Lower leg skin (tissue), 4 donors: ENCODE results near the gene PPARG. TPM values are rescaled to one million over a fixed set of nuclear protein-coding genes. Genes with fewer than 3 reads are reported as not detected.

Source experiments
- DNase-seq, 2 donors: peaks; one replicate each; pipeline ENCODE4 v3.0.0-alpha.2; 2019; ENCODE audit warnings: low spot score in 2 of 2
- H3K4me3 ChIP-seq: fragments of 200-600 bp; sonication (generic); 2 replicates; pipeline ENCODE4 v1.5.1; 2017; ENCODE audit warnings: mild to moderate bottlenecking, low read depth; ENCODE audit not compliant: poor library complexity, severe bottlenecking
- CTCF ChIP-seq, 3 donors: fragments of 450-650 bp; IDR thresholded peaks; one replicate each; pipeline ENCODE4 v1.5.1; 2016; ENCODE audit warnings: antibody characterized with exemption in 3 of 3, mild to moderate bottlenecking in 3 of 3, moderate library complexity in 2 of 3
- POLR2A ChIP-seq, 2 donors: fragments of 450-650 bp; IDR thresholded peaks; one replicate each; pipeline ENCODE4 v1.6.1; 2016 to 2017; ENCODE audit warnings: antibody characterized with exemption in 2 of 2, mild to moderate bottlenecking in 1 of 2, moderate library complexity in 1 of 2
- WGBS, 2 donors: methylation state at CpG; one replicate each; pipeline ENCODE4 v1.1.5; 2018; 5-methylcytosine and 5-hydroxymethylcytosine counted together
- intact Hi-C: fragments of 100-400 bp; cut with DNase I; formaldehyde crosslinking; loops from one replicate; pipeline ENCODE4 v1.15.0; 2023; ENCODE audit warnings: low total_unique reads
- total RNA-seq, 4 donors: library from RNA; depleted of rRNA; stranded (reverse); fragments of >200 nt; gene quantifications; one replicate each; pipeline ENCODE4 v1.1.0, GENCODE V29; 2016

PPARG gene
- total RNA-seq, 4 donors from 2014 or later = 8.4 to 14.1 (median 9.8) TPM

GRCh38 chr3:12301031-12301430 lies 12.2 kb downstream of the PPARG start:
- DNase-seq = no peak
- TF ChIP-seq CTCF (IDR thresholded peaks at IDR 0.05) = no peak
- no peak for TF ChIP-seq POLR2A (IDR thresholded peaks at IDR 0.05)
- 60 to 66% methylated on average over 2 of the region's 2 CpGs for WGBS, 2 donors
- intact Hi-C loops = no loop called here
- no peak overlapping the region for H3K4me3 ChIP-seq

GRCh38 chr3:12301513-12301912 lies 12.6 kb downstream of the PPARG start:
- TF ChIP-seq CTCF (IDR thresholded peaks at IDR 0.05) (no peak), POLR2A (IDR thresholded peaks at IDR 0.05) (no peak)
- intact Hi-C loops = no loop called here
- no peak for DNase-seq
- 67 to 75% methylated on average over 1 of the region's 1 CpG for WGBS, 2 donors
- no peak overlapping the region for H3K4me3 ChIP-seq

- H3K4me3 ChIP-seq = no peak overlapping the region
- 86 to 91% methylated on average over 6 of the region's 6 CpGs for WGBS, 2 donors
- no peak for DNase-seq
- no peak for TF ChIP-seq POLR2A (IDR thresholded peaks at IDR 0.05)
- intact Hi-C loops = no loop called here
These were observed 13.7 kb downstream of the PPARG start for GRCh38 chr3:12302564-12302963.

- no peak for DNase-seq
- no peak overlapping the region for H3K4me3 ChIP-seq
- TF ChIP-seq CTCF (IDR thresholded peaks at IDR 0.05) = no peak
- no peak for TF ChIP-seq POLR2A (IDR thresholded peaks at IDR 0.05)
- intact Hi-C loops = no loop called here
- WGBS, 2 donors = 91 to 95% methylated on average over 2 of the region's 2 CpGs
These were observed 14.7 kb downstream of the PPARG start for GRCh38 chr3:12303534-12303933.

GRCh38 chr3:12303993-12304392 lies 15.1 kb downstream of the PPARG start:
- H3K4me3 ChIP-seq = no peak overlapping the region
- intact Hi-C loops = no loop called here
- 81 to 90% methylated on average over 6 of the region's 6 CpGs for WGBS, 2 donors
- TF ChIP-seq POLR2A (IDR thresholded peaks at IDR 0.05) (no peak), CTCF (IDR thresholded peaks at IDR 0.05) (no peak)
- DNase-seq = no peak

- WGBS, 2 donors = 61 to 86% methylated on average over 2 of the region's 2 CpGs
These were observed 18.3 kb downstream of the PPARG start for GRCh38 chr3:12307136-12307535.

More at GRCh38 chr3:12307136-12307535, 18.3 kb downstream of the PPARG start:
- intact Hi-C loops = no loop called here
- no peak overlapping the region for H3K4me3 ChIP-seq
- no peak for TF ChIP-seq CTCF (IDR thresholded peaks at IDR 0.05)
- TF ChIP-seq POLR2A (IDR thresholded peaks at IDR 0.05) = no peak
- no peak for DNase-seq
